A673 (cell line): Measurements from ENCODE around the gene GLYATL3. TPM values are rescaled to one million over a fixed set of nuclear protein-coding genes. Genes with fewer than 3 reads are reported as not detected.

Experiments used
- BruUV-seq: library from RNA; stranded (reverse); fragments of 400-500 nt; replicated peaks from 2 replicates; lab custom pipeline; 2021; lab: Mats Ljungman, UMichigan
- CTCF ChIA-PET: fragments of 300-600 bp; sonication (Branson Sonifier 250); formaldehyde crosslinking; loops from one replicate; lab custom pipeline; 2022; ENCODE audit warnings: antibody characterized with exemption; lab: Charles Lee
- POLR2A ChIA-PET: fragments of 300-600 bp; sonication (Branson Sonifier 250); formaldehyde crosslinking; loops from one replicate; lab custom pipeline; 2022; ENCODE audit warnings: antibody characterized with exemption; ENCODE audit not compliant: low non-redundant PET; lab: Charles Lee
- DNase-seq: peaks from one replicate; pipeline ENCODE4 v3.0.0-alpha.2; 2015; ENCODE audit warnings: low spot score
- H3K27ac ChIP-seq: fragments of 200-600 bp; sonication (generic); 2 replicates; pipeline ENCODE4 v1.5.1; 2016; ENCODE audit warnings: mixed run types, low read depth, mild to moderate bottlenecking, mixed read lengths, antibody characterized with exemption, low read length; ENCODE audit not compliant: poor library complexity, severe bottlenecking
- H3K27me3 ChIP-seq: fragments of 200-600 bp; sonication (generic); replicated peaks from 2 replicates; pipeline ENCODE4 v1.6.1; 2017; ENCODE audit warnings: mixed run types, low read depth, mild to moderate bottlenecking, mixed read lengths, antibody characterized with exemption, low read length; ENCODE audit not compliant: insufficient read depth, poor library complexity
- H3K36me3 ChIP-seq: fragments of 200-600 bp; sonication (generic); 2 replicates; pipeline ENCODE4 v1.6.1; 2016; ENCODE audit warnings: mixed run types, mild to moderate bottlenecking, mixed read lengths, antibody characterized with exemption, low read length; ENCODE audit not compliant: insufficient read depth, poor library complexity, severe bottlenecking
- H3K4me1 ChIP-seq: fragments of 200-600 bp; sonication (generic); 2 replicates; pipeline ENCODE4 v1.6.1; 2017; ENCODE audit warnings: mixed run types, mild to moderate bottlenecking, mixed read lengths, antibody characterized with exemption, low read length; ENCODE audit not compliant: insufficient read depth, poor library complexity, severe bottlenecking
- H3K4me3 ChIP-seq: fragments of 200-600 bp; sonication (generic); 2 replicates; pipeline ENCODE4 v1.5.1; 2016; ENCODE audit warnings: low read depth, mixed run types, mild to moderate bottlenecking, mixed read lengths, low read length; ENCODE audit not compliant: poor library complexity, severe bottlenecking
- H3K9me3 ChIP-seq: fragments of 200-600 bp; sonication (generic); 2 replicates; pipeline ENCODE4 v1.6.1; 2016; ENCODE audit warnings: mixed run types, low read depth, mild to moderate bottlenecking, mixed read lengths, antibody characterized with exemption, low read length; ENCODE audit not compliant: poor library complexity, severe bottlenecking
- CTCF ChIP-seq: fragments of 300-800, 200-600 bp; sonication (generic); conservative IDR thresholded peaks from 2 replicates; pipeline ENCODE4 v1.5.1; 2017; ENCODE audit warnings: low read depth, mild to moderate bottlenecking, antibody characterized with exemption, low read length, moderate library complexity, mixed read lengths
- EZH2 ChIP-seq: fragments of 200-600 bp; sonication (generic); IDR thresholded peaks from 2 replicates; pipeline ENCODE4 v1.6.1; 2017; ENCODE audit warnings: borderline replicate concordance, low read depth, mild to moderate bottlenecking, mixed read lengths, antibody characterized with exemption, low read length; ENCODE audit not compliant: poor library complexity, severe bottlenecking
- intact Hi-C: fragments of 100-400 bp; cut with micrococcal nuclease; formaldehyde crosslinking; loops from one replicate; pipeline ENCODE4 v1.10.0; 2022; ENCODE audit not compliant: unreplicated experiment
- total RNA-seq: library from RNA; stranded (reverse); gene quantifications from 2 replicates; pipeline ENCODE4 v1.2.3, GENCODE V29; 2021

The GLYATL3 gene
- total RNA-seq, 1 experiment from 2014 or later = not detected

GRCh38 chr6:49462927-49463611, 36.7 kb upstream of the GLYATL3 start, which contains the start of the genes CENPQ and MMUT:
Gene CENPQ (plus strand): TSS chr6:49463370. CDS start chr6:49470177, 6,807 bp downstream.
Gene MMUT (minus strand): TSS chr6:49463253. CDS start chr6:49459466, 3,787 bp downstream.
- Histone ChIP-seq H3K36me3 (no peaks in the 10 kb centered on the region), H3K4me1 (peaks cover 8% of the 10 kb centered on the region), H3K9me3 (no peaks in the 10 kb centered on the region), H3K4me3 (peak within 1 kb of the TSS; percentile 66), H3K27ac (peak within 1 kb of the TSS; percentile 92), H3K27me3 (no peaks in the 10 kb centered on the region)
- ChIA-PET CTCF (no interaction called here), POLR2A (no interaction called here)
- no peak for TF ChIP-seq CTCF
- TF ChIP-seq EZH2 = no peak
- BruUV-seq = no TSS peak
- intact Hi-C loops = loop anchor here (5.0 kb wide), 1 partner anchor 384 kb away; no protein-coding TSS in a partner anchor
- DNase-seq = peak; percentile 97

GRCh38 chr6:49463612-49463967, 36.1 kb upstream of the GLYATL3 start:
- peak overlapping the region; percentile 92 for H3K27ac ChIP-seq
- TF ChIP-seq CTCF (no peak), EZH2 (no peak)
- no peaks in the 10 kb centered on the region for H3K9me3 ChIP-seq
- ChIA-PET CTCF (no interaction called here), POLR2A (no interaction called here)
- no peaks in the 10 kb centered on the region for H3K27me3 ChIP-seq
- intact Hi-C loops = loop anchor here (5.0 kb wide), 1 partner anchor 384 kb away; no protein-coding TSS in a partner anchor
- BruUV-seq = TSS peak; percentile 89
- peak overlapping the region; percentile 66 for H3K4me3 ChIP-seq
- no peaks in the 10 kb centered on the region for H3K36me3 ChIP-seq
- peaks cover 8% of the 10 kb centered on the region for H3K4me1 ChIP-seq
- no peak for DNase-seq

DNA sequence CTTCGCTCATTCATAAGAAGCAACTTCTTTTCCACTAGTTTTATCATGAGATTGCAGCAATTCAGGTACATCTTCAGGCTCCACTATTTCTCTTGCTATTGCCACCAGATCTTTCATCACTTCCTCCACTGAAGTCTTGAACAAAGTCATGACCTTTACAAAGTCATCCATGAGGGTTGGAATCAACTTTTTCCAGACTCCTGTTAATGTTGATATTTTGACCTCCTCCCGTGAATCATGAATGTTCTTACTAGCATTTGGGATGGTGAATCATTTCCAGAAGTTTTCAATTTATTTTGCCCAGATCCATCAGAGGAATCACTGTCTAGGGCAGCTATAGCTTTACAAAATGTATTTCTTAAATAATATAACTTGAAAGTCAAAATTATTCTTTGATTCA, 35.0 kb upstream of the GLYATL3 start:
- no peak for DNase-seq
- CTCF ChIA-PET = no interaction called here
- Histone ChIP-seq H3K36me3 (no peaks in the 10 kb centered on the region), H3K4me3 (peak overlapping the region; percentile 66), H3K4me1 (peaks cover 8% of the 10 kb centered on the region), H3K27me3 (no peaks in the 10 kb centered on the region), H3K27ac (no peak overlapping the region), H3K9me3 (no peaks in the 10 kb centered on the region)
- intact Hi-C loops = loop anchor here (5.0 kb wide), 1 partner anchor 383 kb away; no protein-coding TSS in a partner anchor
- POLR2A ChIA-PET = no interaction called here
- TF ChIP-seq CTCF = no peak
- TF ChIP-seq EZH2 = no peak
- BruUV-seq = no TSS peak
